IMR-90 (cell line): ENCODE measurements around the gene INTS3. TPM values are rescaled to one million over a fixed set of nuclear protein-coding genes. Genes with fewer than 3 reads are reported as not detected.

ENCODE experiments used
- ATAC-seq: fragments of 200-7000 bp; cut with Tn5 transposase; 2 replicates; pipeline ENCODE4 v1.9.1; 2020; ENCODE audit warnings: low read depth, mild to moderate bottlenecking, moderate library complexity
- BruUV-seq: library from RNA; stranded (reverse); fragments of 400-500 nt; replicated peaks from 2 replicates; lab custom pipeline; 2021; lab: Mats Ljungman, UMichigan
- CTCF ChIA-PET: fragments of 300-600 bp; formaldehyde crosslinking; extraction: SDS; loops from one replicate; lab custom pipeline; 2021; ENCODE audit warnings: antibody characterized with exemption; lab: Yijun Ruan, JAX
- POLR2A ChIA-PET: fragments of 300-600 bp; sonication (Branson Sonifier 250); formaldehyde crosslinking; loops from one replicate; lab custom pipeline; 2022; ENCODE audit warnings: antibody characterized with exemption; ENCODE audit not compliant: unreplicated experiment; lab: Charles Lee
- DNase-seq: peaks from one replicate; pipeline ENCODE4 v3.0.0; 2013
- H2AFZ ChIP-seq: replicated peaks from 2 replicates; pipeline ENCODE3; 2013; ENCODE audit warnings: low read length, mild to moderate bottlenecking; ENCODE audit not compliant: poor library complexity
- H2AK5ac ChIP-seq: 2 replicates; pipeline ENCODE4 v1.6.1; 2013; ENCODE audit warnings: low read depth, low read length, inconsistent platforms
- H2AK9ac ChIP-seq: replicated peaks from 2 replicates; pipeline ENCODE3; 2013; ENCODE audit warnings: mild to moderate bottlenecking, low read depth, low read length, moderate library complexity; ENCODE audit not compliant: poor library complexity
- H2BK120ac ChIP-seq: 2 replicates; pipeline ENCODE4 v1.6.1; 2013; ENCODE audit warnings: low read depth, low read length, inconsistent platforms
- H2BK15ac ChIP-seq: 3 replicates; pipeline ENCODE4 v1.6.1; 2013; ENCODE audit warnings: low read depth, low read length, inconsistent platforms
- H2BK20ac ChIP-seq: 2 replicates; pipeline ENCODE4 v1.6.1; 2013; ENCODE audit warnings: low read depth, mild to moderate bottlenecking, inconsistent platforms, low read length, moderate library complexity
- H2BK5ac ChIP-seq: 2 replicates; pipeline ENCODE4 v1.6.1; 2013; ENCODE audit warnings: mild to moderate bottlenecking, low read depth, low read length, inconsistent platforms; ENCODE audit not compliant: poor library complexity, severe bottlenecking
- H3K14ac ChIP-seq: replicated peaks from 2 replicates; pipeline ENCODE4 v1.6.1; 2013; ENCODE audit warnings: low read depth, low read length, inconsistent platforms
- H3K18ac ChIP-seq: 2 replicates; pipeline ENCODE4 v1.6.1; 2013; ENCODE audit warnings: low read depth, low read length, control low read depth
- H3K23ac ChIP-seq: 2 replicates; pipeline ENCODE4 v1.6.1; 2013; ENCODE audit warnings: low read depth, low read length, inconsistent platforms
- H3K27ac ChIP-seq: 2 replicates; pipeline ENCODE4 v1.5.1; 2013; ENCODE audit warnings: mild to moderate bottlenecking, control low read depth, low read length; ENCODE audit not compliant: insufficient read depth
- H3K27me3 ChIP-seq: 2 replicates; pipeline ENCODE4 v1.6.1; 2013; ENCODE audit warnings: low read length; ENCODE audit not compliant: control insufficient read depth, insufficient read depth
- H3K36me3 ChIP-seq: 2 replicates; pipeline ENCODE4 v1.6.1; 2013; ENCODE audit warnings: low read length, mixed read lengths; ENCODE audit not compliant: control insufficient read depth, insufficient read depth
- H3K4ac ChIP-seq: 2 replicates; pipeline ENCODE4 v1.6.1; 2013; ENCODE audit warnings: low read depth, low read length, inconsistent platforms
- H3K4me1 ChIP-seq: 2 replicates; pipeline ENCODE4 v1.6.1; 2013; ENCODE audit warnings: low read length, mixed read lengths; ENCODE audit not compliant: control insufficient read depth, insufficient read depth
- H3K4me2 ChIP-seq: 2 replicates; pipeline ENCODE4 v1.6.1; 2013; ENCODE audit warnings: low read depth, mild to moderate bottlenecking, control low read depth, low read length, moderate library complexity
- H3K4me3 ChIP-seq: 2 replicates; pipeline ENCODE4 v1.5.1; 2013; ENCODE audit warnings: low read depth, mild to moderate bottlenecking, control low read depth, low read length, moderate library complexity; ENCODE audit not compliant: insufficient read depth
- H3K56ac ChIP-seq: 2 replicates; pipeline ENCODE4 v1.6.1; 2013; ENCODE audit warnings: low read length, inconsistent platforms; ENCODE audit not compliant: insufficient read depth; ENCODE audit errors: extremely low read depth
- H3K79me1 ChIP-seq, 2 experiments: 2 replicates each; pipeline ENCODE4 v1.6.1; 2013; ENCODE audit warnings: low read length in 2 of 2, inconsistent platforms in 1 of 2, low read depth in 1 of 2
- H3K9ac ChIP-seq: 2 replicates; pipeline ENCODE4 v1.6.1; 2013; ENCODE audit warnings: low read depth, low read length, control low read depth
- H3K9me1 ChIP-seq: 2 replicates; pipeline ENCODE4 v1.6.1; 2013; ENCODE audit warnings: low read length, inconsistent platforms; ENCODE audit not compliant: insufficient read depth
- H3K9me3 ChIP-seq: 2 replicates; pipeline ENCODE4 v1.6.1; 2013; ENCODE audit warnings: low read length; ENCODE audit not compliant: control insufficient read depth, insufficient read depth
- H4K20me1 ChIP-seq: 2 replicates; pipeline ENCODE4 v1.6.1; 2013; ENCODE audit warnings: low read length, inconsistent platforms; ENCODE audit not compliant: insufficient read depth
- H4K5ac ChIP-seq: 2 replicates; pipeline ENCODE4 v1.6.1; 2013; ENCODE audit warnings: mild to moderate bottlenecking, low read depth, low read length, control low read depth
- H4K8ac ChIP-seq, 2 experiments: 2 replicates each; pipeline ENCODE4 v1.6.1; 2013; ENCODE audit warnings: low read depth in 2 of 2, low read length in 2 of 2, control low read depth in 1 of 2, inconsistent platforms in 1 of 2
- H4K91ac ChIP-seq: 2 replicates; pipeline ENCODE4 v1.6.1; 2013; ENCODE audit warnings: low read depth, low read length, inconsistent platforms; ENCODE audit not compliant: insufficient read depth
- BHLHE40 ChIP-seq: fragments of 150-350 bp; IDR thresholded peaks from 2 replicates; pipeline ENCODE4 v1.6.1; 2016; ENCODE audit warnings: mild to moderate bottlenecking, low read depth, low read length
- CEBPB ChIP-seq: IDR thresholded peaks from 2 replicates; pipeline ENCODE4 v1.6.1; 2012; ENCODE audit warnings: low read depth, low read length, improper control_type of control experiment
- CHD1 ChIP-seq: IDR thresholded peaks from 2 replicates; pipeline ENCODE4 v1.6.1; 2012; ENCODE audit warnings: low read depth, low read length, improper control_type of control experiment
- CTCF ChIP-seq: conservative IDR thresholded peaks from 2 replicates; pipeline ENCODE4 v1.5.1; 2012; ENCODE audit warnings: mild to moderate bottlenecking, low read depth, low read length, improper control_type of control experiment
- ELK1 ChIP-seq: fragments of 150-350 bp; IDR thresholded peaks from 2 replicates; pipeline ENCODE4 v1.6.1; 2016; ENCODE audit warnings: low read depth, mild to moderate bottlenecking, low read length, moderate library complexity, borderline replicate concordance
- FOS ChIP-seq: fragments of 150-350 bp; IDR thresholded peaks from 2 replicates; pipeline ENCODE4 v1.6.1; 2016; ENCODE audit warnings: low read depth, low read length
- MAFK ChIP-seq: IDR thresholded peaks from 2 replicates; pipeline ENCODE4 v1.6.1; 2012; ENCODE audit warnings: low read depth, low read length, improper control_type of control experiment
- MAZ ChIP-seq: IDR thresholded peaks from 2 replicates; pipeline ENCODE4 v1.6.1; 2012; ENCODE audit warnings: low read depth, mild to moderate bottlenecking, low read length, improper control_type of control experiment, moderate library complexity, borderline replicate concordance
- MXI1 ChIP-seq: IDR thresholded peaks from 2 replicates; pipeline ENCODE4 v1.6.1; 2012; ENCODE audit warnings: low read depth, mild to moderate bottlenecking, low read length, moderate library complexity, borderline replicate concordance
- NFE2L2 ChIP-seq: fragments of 150-350 bp; IDR thresholded peaks from 2 replicates; pipeline ENCODE4 v1.6.1; 2016; ENCODE audit warnings: low read depth, mild to moderate bottlenecking, low read length
- POLR2A ChIP-seq: IDR thresholded peaks from 2 replicates; pipeline ENCODE4 v1.6.1; 2012; ENCODE audit warnings: mild to moderate bottlenecking, low read depth, low read length
- RAD21 ChIP-seq: IDR thresholded peaks from 2 replicates; pipeline ENCODE4 v1.6.1; 2012; ENCODE audit warnings: low read length, improper control_type of control experiment
- RCOR1 ChIP-seq: IDR thresholded peaks from 2 replicates; pipeline ENCODE4 v1.6.1; 2012; ENCODE audit warnings: mild to moderate bottlenecking, low read length, improper control_type of control experiment; ENCODE audit not compliant: insufficient replicate concordance
- RFX5 ChIP-seq: IDR thresholded peaks from 2 replicates; pipeline ENCODE4 v1.8.0; 2012; ENCODE audit warnings: low read depth, mild to moderate bottlenecking, low read length, moderate library complexity
- SMC3 ChIP-seq: fragments of 150-350 bp; IDR thresholded peaks from 2 replicates; pipeline ENCODE4 v1.6.1; 2016; ENCODE audit warnings: low read depth, mild to moderate bottlenecking, antibody characterized with exemption, low read length, moderate library complexity
- USF2 ChIP-seq: fragments of 150-350 bp; IDR thresholded peaks from 2 replicates; pipeline ENCODE4 v1.6.1; 2017; ENCODE audit warnings: mild to moderate bottlenecking, antibody characterized with exemption, low read length, low read depth
- WGBS, 2 experiments: methylation state at CpG; one replicate each; pipeline versions ENCODE4 v1.1.5 to v1.1.7; 2013; ENCODE audit warnings: missing lambda C conversion rate in 2 of 2; ENCODE audit not compliant: insufficient read length in 1 of 2; ENCODE audit errors: extremely low coverage in 2 of 2; 5-methylcytosine and 5-hydroxymethylcytosine counted together
- dilution Hi-C: fragments of 300-500 bp; cut with HindIII; formaldehyde crosslinking; loops from one replicate; pipeline ENCODE4 v1.14.3; 2018; ENCODE audit warnings: low sequenced_read_pairs; ENCODE audit not compliant: unreplicated experiment
- in situ Hi-C: fragments of 300-500 bp; cut with MboI; formaldehyde crosslinking; loops from 3 replicates; pipeline ENCODE4 v1.14.3; 2019; ENCODE audit warnings: low sequenced_read_pairs, inconsistent platforms, mixed read lengths
- intact Hi-C: fragments of 100-400 bp; cut with micrococcal nuclease; formaldehyde crosslinking; loops from 2 replicates; pipeline ENCODE4 v1.10.0; 2022
- polyA plus RNA-seq, 3 experiments: library from polyadenylated mRNA; depleted of rRNA; stranded (reverse); fragments of >200 nt; gene quantifications; 2 replicates each; pipeline ENCODE4 v1.2.3, GENCODE V29; 2012; ENCODE audit warnings: low replicate concordance in 1 of 3
- total RNA-seq: library from RNA; depleted of rRNA; stranded (reverse); fragments of >200 nt; gene quantifications from 2 replicates; pipeline ENCODE4 v1.2.3, GENCODE V29; 2012

The INTS3 gene
- total and polyA plus RNA-seq, 2 of the 4 experiments (the other 2 are of a cell fraction), result 33.5 to 59.4 TPM

- peaks cover 7% of the 10 kb centered on the region; the same call in 1 of the 2 replicates for H3K4me1 ChIP-seq
- DNase-seq (no peak), ATAC-seq (no peak)
- H3K9ac ChIP-seq, result no peak overlapping the region
- peak overlapping the region; percentile 3 for H2AK9ac ChIP-seq
- intact Hi-C loops, result no loop called here
- H3K27ac ChIP-seq, result no peak overlapping the region
- H2BK5ac ChIP-seq, result no peak overlapping the region
- H3K4me3 ChIP-seq, result no peak overlapping the region
- no peak overlapping the region for H2BK120ac ChIP-seq
- no peaks in the 10 kb centered on the region for H3K9me3 ChIP-seq
- H3K36me3 ChIP-seq, result no peaks in the 10 kb centered on the region
- H3K23ac ChIP-seq, result no peak overlapping the region
- TF ChIP-seq NFE2L2 (no peak), CEBPB (no peak), RCOR1 (no peak), BHLHE40 (no peak), USF2 (no peak), MAZ (no peak), ELK1 (no peak), SMC3 (no peak), MXI1 (no peak), POLR2A (no peak), FOS (no peak), CTCF (no peak), RFX5 (no peak), MAFK (no peak), CHD1 (no peak), RAD21 (no peak)
- WGBS, 2 experiments, result 80% methylated on average over 1 of the region's 7 CpGs; no CpG with 5 or more reads in 1 of the 2 experiments
- no peak overlapping the region for H3K4ac ChIP-seq
- CTCF ChIA-PET, result interaction anchor here (0.6 kb wide), 1 partner anchor 150 kb away, joined by 3 read pairs; no protein-coding TSS in a partner anchor
- no peak overlapping the region for H2BK20ac ChIP-seq
- no peak overlapping the region for H3K14ac ChIP-seq
- H3K56ac ChIP-seq, result no peak overlapping the region
- no peak overlapping the region for H2AK5ac ChIP-seq
- peaks cover 72% of the 10 kb centered on the region for H3K27me3 ChIP-seq
- H4K91ac ChIP-seq, result no peak overlapping the region
- no peak overlapping the region for H3K18ac ChIP-seq
- H3K79me1 ChIP-seq, result no peaks in the 10 kb centered on the region
- no peaks in the 10 kb centered on the region for H4K20me1 ChIP-seq
- no peak overlapping the region for H2AFZ ChIP-seq
- dilution Hi-C loops, result no loop called here
- POLR2A ChIA-PET, result no interaction called here
- BruUV-seq, result no TSS peak
- no peaks in the 10 kb centered on the region for H3K9me1 ChIP-seq
- H3K4me2 ChIP-seq, result no peak overlapping the region
- H4K5ac ChIP-seq, result no peak overlapping the region
- no peak overlapping the region for H4K8ac ChIP-seq
- in situ Hi-C loops, result no loop called here
- no peak overlapping the region for H2BK15ac ChIP-seq
Measured at GRCh38 chr1:153682730-153683129, 45.1 kb upstream of the INTS3 start.
